Liver (tissue), 3 donors: ENCODE data around the gene ZFP36.

Source experiments
- EGR1 ChIP-seq, 2 donors: IDR thresholded peaks; 2 replicates each; pipeline ENCODE4 v1.6.1; 2016 to 2018; ENCODE audit warnings: antibody characterized with exemption in 2 of 2, low read depth in 2 of 2
- GABPA ChIP-seq, 2 donors: IDR thresholded peaks in 1 of 2; conservative IDR thresholded peaks in 1 of 2; 2 replicates each; pipeline ENCODE4 v1.6.1; 2016; ENCODE audit warnings: antibody characterized with exemption in 2 of 2, mild to moderate bottlenecking in 1 of 2, moderate library complexity in 1 of 2
- HNF4A ChIP-seq, 2 donors: conservative IDR thresholded peaks; 2 replicates each; pipeline ENCODE4 v1.6.1; 2016; ENCODE audit warnings: antibody characterized with exemption in 2 of 2, mild to moderate bottlenecking in 2 of 2
- TAF1 ChIP-seq: conservative IDR thresholded peaks from 2 replicates; pipeline ENCODE4 v1.6.1; 2016; ENCODE audit warnings: antibody characterized with exemption, mild to moderate bottlenecking
- TF ChIP-seq, protein P1 (sequence below): fragments of 150-350 bp; IDR thresholded peaks from 2 replicates; pipeline ENCODE4 v1.5.1; 2017; ENCODE audit warnings: improper control_type of control experiment, low read depth, low read length; ENCODE audit not compliant: missing input control
- donor health status: healthy.
- donor health status: healthy.

DNA sequence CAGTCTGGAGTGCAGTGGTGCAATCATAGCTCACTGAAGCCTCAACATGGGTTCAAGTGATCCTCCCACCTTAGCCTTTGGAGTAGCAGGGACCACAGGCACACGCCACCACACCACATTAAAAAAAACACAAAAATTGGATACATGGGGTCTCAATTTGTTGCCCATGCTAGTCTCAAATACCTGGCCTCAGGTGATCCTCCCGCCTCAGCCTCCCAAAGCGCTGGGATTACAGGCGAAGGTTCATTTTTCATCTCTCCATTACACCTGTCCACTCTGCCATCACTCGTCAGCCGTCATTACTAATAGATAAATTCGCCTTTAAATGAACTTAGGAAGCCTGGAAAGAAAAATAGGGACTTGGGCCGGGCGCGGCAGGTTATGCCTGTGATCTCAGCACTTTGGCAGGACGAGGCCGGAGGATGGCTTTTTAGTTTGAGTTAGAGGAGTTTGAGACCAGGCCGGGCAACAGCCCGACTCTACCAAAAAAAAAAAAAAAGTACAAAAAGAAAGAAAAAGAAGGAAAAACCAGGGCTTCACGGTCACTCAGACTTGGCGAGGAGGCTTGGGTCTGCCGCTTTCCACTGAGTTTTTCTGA, 38.0 kb downstream of the ZFP36 start:
- TF ChIP-seq, protein P1, sequence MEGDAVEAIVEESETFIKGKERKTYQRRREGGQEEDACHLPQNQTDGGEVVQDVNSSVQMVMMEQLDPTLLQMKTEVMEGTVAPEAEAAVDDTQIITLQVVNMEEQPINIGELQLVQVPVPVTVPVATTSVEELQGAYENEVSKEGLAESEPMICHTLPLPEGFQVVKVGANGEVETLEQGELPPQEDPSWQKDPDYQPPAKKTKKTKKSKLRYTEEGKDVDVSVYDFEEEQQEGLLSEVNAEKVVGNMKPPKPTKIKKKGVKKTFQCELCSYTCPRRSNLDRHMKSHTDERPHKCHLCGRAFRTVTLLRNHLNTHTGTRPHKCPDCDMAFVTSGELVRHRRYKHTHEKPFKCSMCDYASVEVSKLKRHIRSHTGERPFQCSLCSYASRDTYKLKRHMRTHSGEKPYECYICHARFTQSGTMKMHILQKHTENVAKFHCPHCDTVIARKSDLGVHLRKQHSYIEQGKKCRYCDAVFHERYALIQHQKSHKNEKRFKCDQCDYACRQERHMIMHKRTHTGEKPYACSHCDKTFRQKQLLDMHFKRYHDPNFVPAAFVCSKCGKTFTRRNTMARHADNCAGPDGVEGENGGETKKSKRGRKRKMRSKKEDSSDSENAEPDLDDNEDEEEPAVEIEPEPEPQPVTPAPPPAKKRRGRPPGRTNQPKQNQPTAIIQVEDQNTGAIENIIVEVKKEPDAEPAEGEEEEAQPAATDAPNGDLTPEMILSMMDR, result no peak
- no peak for TF ChIP-seq GABPA (IDR thresholded peaks at IDR 0.05 in 1 of 2, conservative IDR thresholded peaks at IDR 0.05 in 1 of 2)
- no peak for TF ChIP-seq HNF4A (conservative IDR thresholded peaks at IDR 0.05)
- no peak for TF ChIP-seq EGR1 (IDR thresholded peaks at IDR 0.05; ENCODE audit: low read depth in 2 of 2)
- peak; percentile 9 for TF ChIP-seq TAF1
